ENCODE results near the gene SECISBP2L. TPM values are rescaled to one million over a fixed set of nuclear protein-coding genes. Genes with fewer than 3 reads are reported as not detected.

The SECISBP2L gene
- total RNA-seq, 1 donor from 2014 or later = 54.3 TPM

- Mint-ChIP-seq H3K4me3 (ENCODE audit: unreplicated experiment) (no peak overlapping the region), H3K4me1 (ENCODE audit: low read depth) (peaks cover 51% of the 10 kb centered on the region), H3K27me3 (ENCODE audit: low read depth) (no peaks in the 10 kb centered on the region), H3K36me3 (ENCODE audit: low read depth) (peaks cover 5% of the 10 kb centered on the region), H3K27ac (ENCODE audit: unreplicated experiment) (peak overlapping the region; percentile 73), H3K9me3 (ENCODE audit: low read depth) (no peaks in the 10 kb centered on the region)
- no peak for DNase-seq (ENCODE audit: low spot score)
- no peak for TF ChIP-seq CTCF (IDR thresholded peaks at IDR 0.05)
These were observed 8.7 kb downstream of the SECISBP2L start for GRCh38 chr15:49037546-49037940.

DNA sequence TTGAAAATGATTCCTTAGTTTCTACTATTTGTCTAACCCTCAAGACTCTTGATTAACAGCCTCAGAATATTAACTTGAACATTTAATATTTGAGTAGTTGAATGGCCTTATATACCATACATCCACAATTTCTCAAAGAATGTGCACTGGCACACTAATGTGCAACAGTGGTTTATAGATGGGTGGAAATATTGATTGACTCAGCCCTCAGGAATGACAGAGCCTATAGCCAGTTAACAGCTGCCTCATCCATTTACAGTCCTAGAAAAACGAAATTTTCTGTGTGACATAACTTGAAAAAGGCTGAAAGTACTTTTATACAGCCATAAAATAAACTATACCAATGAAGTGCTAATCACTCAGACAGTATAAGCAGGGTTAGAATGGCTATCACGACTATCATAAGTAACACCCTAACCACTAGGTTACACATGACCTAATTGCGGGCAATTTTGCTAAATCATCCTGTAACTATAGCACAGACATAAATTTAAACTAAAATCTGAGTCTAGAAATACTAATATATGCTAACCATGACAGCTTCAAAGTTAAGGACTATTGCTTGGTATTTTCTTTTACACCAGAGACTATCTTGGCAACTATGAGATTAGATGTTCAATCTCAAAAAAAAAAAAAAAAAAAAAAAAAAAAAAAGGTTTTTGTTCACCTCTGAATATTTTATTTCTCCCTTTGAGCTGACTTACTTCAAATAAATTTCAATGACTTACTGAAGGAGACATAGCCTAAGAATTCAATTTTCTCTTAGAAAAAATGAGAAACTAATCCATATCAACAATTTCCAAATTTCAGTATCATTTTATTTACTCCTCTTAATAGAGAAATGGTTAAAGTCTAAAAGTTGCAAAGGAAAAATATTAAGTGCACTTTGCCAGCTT lies 9.3 kb downstream of the SECISBP2L start:
- Mint-ChIP-seq H3K27me3 (ENCODE audit: low read depth) (no peaks in the 10 kb centered on the region), H3K4me3 (ENCODE audit: unreplicated experiment) (no peak overlapping the region), H3K9me3 (ENCODE audit: low read depth) (no peaks in the 10 kb centered on the region), H3K36me3 (ENCODE audit: low read depth) (peaks cover 5% of the 10 kb centered on the region), H3K27ac (ENCODE audit: unreplicated experiment) (peak overlapping the region; percentile 49), H3K4me1 (ENCODE audit: low read depth) (peaks cover 50% of the 10 kb centered on the region)
- DNase-seq (ENCODE audit: low spot score) = no peak
- no peak for TF ChIP-seq CTCF (IDR thresholded peaks at IDR 0.05)

DNA sequence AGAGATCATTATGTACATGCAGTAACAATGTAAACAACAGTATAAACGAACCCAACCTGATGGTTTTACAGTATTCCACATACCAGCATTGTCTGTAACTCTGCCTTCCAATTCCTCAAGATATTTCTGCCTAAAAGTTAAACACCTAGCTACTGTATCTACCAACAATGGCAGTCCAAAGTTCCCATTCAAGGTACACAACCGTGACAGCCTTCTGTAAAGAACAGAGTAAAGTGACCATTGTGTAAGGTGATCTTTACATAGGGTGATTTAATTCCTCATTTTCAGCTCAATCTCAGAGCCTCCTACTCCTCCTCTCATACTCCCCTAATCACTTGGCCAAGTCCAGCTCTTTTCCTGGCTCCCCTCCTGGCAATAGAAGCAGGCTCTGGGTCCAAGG lies 10.4 kb downstream of the SECISBP2L start:
- no peaks in the 10 kb centered on the region for H3K27me3 Mint-ChIP-seq (ENCODE audit: low read depth)
- H3K9me3 Mint-ChIP-seq (ENCODE audit: low read depth) = no peaks in the 10 kb centered on the region
- H3K27ac Mint-ChIP-seq (ENCODE audit: unreplicated experiment) = no peak overlapping the region
- no peak overlapping the region for H3K4me3 Mint-ChIP-seq (ENCODE audit: unreplicated experiment)
- no peak for TF ChIP-seq CTCF (IDR thresholded peaks at IDR 0.05)
- H3K36me3 Mint-ChIP-seq (ENCODE audit: low read depth) = peaks cover 5% of the 10 kb centered on the region
- H3K4me1 Mint-ChIP-seq (ENCODE audit: low read depth) = peaks cover 40% of the 10 kb centered on the region
- no peak for DNase-seq (ENCODE audit: low spot score)

DNA sequence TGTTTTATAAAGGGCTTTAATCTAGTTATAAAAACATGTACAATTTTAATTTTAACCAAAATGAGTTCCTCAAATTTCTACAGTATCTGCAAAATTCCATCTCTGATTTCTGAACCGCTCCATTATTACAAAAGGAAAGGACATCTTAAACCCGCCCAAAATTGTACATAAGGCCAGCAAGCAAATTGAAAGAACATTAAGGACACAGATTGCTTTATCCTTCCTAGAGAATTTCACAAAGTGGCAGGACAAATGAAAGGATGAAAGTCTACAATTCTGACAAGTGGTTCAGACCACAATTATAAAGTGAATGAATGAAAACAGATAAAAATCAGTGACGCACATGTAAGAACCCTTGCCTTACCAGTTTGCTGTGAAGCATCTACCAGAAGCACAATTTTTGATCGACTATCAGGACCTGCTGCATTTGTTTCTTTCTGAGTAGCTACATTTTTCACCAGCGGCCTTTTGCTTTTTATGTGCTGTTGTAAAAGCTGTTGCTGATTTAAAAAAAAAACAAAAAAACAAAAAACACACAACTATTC lies 13.6 kb downstream of the SECISBP2L start:
- Mint-ChIP-seq H3K4me3 (ENCODE audit: unreplicated experiment) (no peak overlapping the region), H3K9me3 (ENCODE audit: low read depth) (no peaks in the 10 kb centered on the region)
- DNase-seq (ENCODE audit: low spot score) = no peak

More for the DNA sequence above, 13.6 kb downstream of the SECISBP2L start:
- H3K27ac Mint-ChIP-seq (ENCODE audit: unreplicated experiment) = no peak overlapping the region
- H3K4me1 Mint-ChIP-seq (ENCODE audit: low read depth) = peaks cover 24% of the 10 kb centered on the region
- H3K36me3 Mint-ChIP-seq (ENCODE audit: low read depth) = peaks cover 18% of the 10 kb centered on the region
- no peaks in the 10 kb centered on the region for H3K27me3 Mint-ChIP-seq (ENCODE audit: low read depth)
- TF ChIP-seq CTCF (IDR thresholded peaks at IDR 0.05) = no peak
